HG02623 (cell line): ENCODE measurements around the gene SCAMP1.
"Not testable (repeated sequence)": the region's sequence is repeated elsewhere in the genome, so short reads cannot be mapped to it uniquely, and the experiment has no call there.

Experiments
- ATAC-seq: cut with Tn5 transposase; IDR thresholded peaks from one replicate; pipeline ENCODE4 v1.9.1; 2021; ENCODE audit warnings: moderate library complexity; ENCODE audit not compliant: unreplicated experiment

SCAMP1 gene

DNA sequence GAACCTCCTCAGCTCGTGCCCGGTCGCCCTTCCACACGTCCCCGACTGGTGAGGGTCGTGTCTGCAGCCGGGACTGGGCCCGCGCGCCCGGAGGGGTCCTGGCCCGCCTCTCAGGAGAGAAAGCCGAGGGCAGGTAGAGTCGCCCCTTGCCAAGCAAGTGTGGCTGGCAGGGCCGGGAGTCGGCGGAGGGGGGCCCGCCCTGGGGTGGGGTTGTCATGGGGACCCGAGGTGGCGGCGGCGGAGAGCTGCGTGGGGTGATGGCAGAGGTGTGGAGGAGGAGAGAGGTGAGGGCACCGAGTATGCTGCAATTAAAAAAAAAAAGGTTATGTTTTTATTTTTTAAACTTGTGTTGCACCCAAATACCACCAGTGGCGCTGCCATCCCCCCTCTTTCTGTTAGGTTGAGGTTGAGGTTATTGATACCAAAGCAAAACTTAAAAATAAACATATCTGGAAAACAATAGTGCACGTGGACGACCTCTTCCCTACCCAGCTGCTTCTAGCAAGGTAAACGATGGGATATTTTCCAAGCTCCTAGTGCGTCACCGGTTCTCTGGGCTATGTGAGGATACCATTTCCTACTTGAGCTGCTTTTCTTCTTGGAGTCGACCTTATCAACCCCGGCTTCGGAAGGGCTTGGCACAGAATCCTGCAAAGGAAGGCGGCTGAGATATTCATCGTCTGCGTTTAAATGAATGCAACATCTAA, 660 bp downstream of the SCAMP1 start:
- peak; percentile 32 for ATAC-seq

GRCh38 chr5:78361631-78361993, 1.2 kb downstream of the SCAMP1 start:
- no peak for ATAC-seq

DNA sequence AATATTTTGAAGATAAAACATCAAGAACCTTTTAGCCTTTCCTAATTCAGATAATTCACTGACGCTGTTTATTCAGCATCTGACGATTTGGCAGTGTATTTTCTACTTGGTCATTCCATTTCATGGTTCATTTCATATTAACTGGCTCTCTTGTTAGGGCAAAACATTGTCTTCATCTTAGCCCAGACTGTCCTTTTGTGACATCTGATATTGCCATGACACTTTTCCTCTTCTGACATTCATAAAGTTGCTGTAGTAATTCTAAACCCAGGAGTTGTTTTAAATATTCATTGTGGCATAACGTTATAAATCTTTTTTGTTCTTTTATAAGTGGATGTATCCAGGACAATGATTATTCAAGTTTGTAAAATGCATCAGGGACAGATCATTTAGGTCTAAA, 1.8 kb downstream of the SCAMP1 start:
- ATAC-seq = no peak

- no peak for ATAC-seq
Measured at GRCh38 chr5:78364005-78364404, 3.6 kb downstream of the SCAMP1 start.

GRCh38 chr5:78367318-78367991, 7.0 kb downstream of the SCAMP1 start:
- ATAC-seq = no peak

- no peak for ATAC-seq
Measured at GRCh38 chr5:78369680-78370079, 9.3 kb downstream of the SCAMP1 start.

DNA sequence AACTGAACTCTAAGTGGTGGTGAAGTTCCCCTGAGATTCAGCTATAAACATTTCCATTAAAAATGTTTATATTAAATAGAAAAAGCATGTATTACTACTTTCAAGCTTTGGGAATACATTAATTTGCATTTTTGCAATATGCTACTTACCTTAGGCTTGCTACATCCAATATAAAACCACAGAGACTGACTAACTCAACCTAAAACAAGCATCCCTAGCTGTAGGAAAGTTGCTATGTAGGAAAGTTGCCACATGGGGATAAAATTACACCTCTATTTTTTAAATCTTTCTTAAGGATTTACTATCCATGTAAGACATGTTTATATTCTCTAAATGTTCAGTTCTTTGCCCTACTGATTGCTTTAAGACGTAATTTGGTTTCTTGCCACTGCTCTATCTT, 12.8 kb downstream of the SCAMP1 start:
- ATAC-seq = no peak

GRCh38 chr5:78376315-78376714, 15.9 kb downstream of the SCAMP1 start:
- ATAC-seq = no peak

DNA sequence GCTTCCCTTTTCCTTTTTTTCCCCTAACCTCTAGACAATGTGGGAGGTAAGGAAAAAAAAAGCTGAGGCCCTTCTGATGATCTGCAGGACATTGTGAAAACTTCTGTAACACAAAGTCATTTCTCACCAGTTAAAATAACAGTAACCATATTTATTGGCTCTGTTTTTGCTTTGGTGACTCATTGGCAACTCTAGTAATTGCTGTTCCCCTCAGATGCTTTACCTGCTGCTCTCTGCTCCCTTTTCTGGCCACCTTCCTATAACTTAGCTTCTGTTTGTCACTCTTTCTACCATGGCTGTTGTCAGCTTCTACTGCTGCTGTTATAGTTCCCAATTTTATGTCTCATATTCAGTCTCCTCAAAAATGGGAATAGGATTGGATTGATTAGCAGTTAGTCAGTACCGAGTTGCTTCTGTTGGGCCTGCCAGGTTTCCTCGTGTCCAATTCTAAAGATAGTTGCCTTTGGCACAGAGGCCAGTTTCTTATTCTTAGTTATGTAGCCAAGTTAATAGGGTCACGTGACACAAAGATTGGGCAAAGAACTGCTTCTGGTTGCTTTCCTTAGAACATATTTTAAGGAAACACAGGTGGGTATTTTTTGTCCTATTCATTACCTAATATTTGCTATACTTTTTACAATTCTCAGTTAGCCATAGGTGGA, 16.8 kb downstream of the SCAMP1 start:
- no peak for ATAC-seq

GRCh38 chr5:78377718-78378105, 17.3 kb downstream of the SCAMP1 start:
- ATAC-seq = no peak

DNA sequence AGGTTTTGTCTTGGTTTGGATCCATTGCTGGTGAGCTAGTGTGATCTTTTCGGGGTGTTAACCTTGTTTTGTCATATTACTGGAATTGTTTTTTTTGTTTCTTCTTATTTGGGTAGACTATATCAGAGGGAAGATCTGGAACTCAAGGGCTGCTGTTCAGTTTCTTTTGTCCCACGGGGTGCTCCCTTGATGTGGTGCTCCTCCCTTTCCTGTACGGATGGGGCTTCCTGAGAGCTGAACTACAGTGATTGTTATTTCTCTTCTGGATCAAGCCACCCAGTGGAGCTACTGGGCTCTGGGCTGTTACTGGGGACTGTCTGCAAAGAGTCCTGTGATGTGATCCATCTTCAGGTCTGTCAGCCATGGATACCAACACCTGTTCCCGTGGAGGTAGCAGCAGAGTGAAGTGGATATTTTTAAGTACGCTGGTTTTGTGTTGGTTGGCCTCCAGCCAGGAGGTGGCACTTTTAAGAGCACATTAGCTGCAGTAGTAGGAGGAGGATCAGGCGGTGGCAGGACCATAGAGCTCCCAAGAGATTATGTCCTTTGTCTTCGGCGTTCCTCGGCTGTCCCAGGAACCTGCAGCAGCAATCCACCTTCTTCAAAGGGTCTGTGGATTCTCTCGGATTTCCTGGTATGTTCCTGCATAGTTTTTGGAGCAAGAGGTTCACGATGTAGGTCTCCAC, 27.2 kb downstream of the SCAMP1 start:
- no peak for ATAC-seq

DNA sequence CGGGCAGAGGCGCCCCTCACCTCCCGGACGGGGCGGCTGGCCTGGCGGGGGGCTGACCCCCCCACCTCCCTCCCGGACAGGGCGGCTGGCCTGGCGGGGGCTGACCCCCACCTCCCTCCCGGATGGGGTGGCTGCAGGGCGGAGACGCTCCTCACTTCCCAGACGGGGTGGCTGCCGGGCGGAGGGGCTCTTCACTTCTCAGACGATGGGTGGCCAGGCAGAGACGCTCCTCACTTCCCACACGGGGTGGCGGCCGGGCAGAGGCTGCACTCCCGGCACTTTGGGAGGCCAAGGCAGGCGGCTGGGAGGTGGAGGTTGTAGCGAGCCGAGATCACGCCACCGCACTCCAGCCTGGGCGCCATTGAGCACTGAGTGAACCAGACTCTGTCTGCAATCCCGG, 30.9 kb downstream of the SCAMP1 start:
- not testable (repeated sequence) for ATAC-seq

DNA sequence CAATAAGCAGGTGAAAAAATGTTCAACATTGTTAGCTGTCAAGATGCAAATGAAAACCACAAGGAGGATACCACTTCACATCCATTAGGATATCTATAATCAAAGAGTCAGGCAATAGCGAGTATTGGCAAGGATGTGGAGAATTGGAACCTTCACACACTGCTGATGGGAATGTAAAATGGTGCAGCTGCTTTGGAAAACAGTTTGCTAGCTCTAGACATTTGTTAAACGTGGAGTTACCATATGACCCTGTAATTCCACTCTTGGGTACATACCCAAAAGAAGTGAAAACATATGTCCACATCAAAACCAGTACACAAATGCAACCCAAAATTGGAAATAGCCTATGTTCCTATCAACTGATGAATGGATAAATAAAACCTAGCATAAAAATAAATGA, 37.4 kb downstream of the SCAMP1 start:
- no peak for ATAC-seq

DNA sequence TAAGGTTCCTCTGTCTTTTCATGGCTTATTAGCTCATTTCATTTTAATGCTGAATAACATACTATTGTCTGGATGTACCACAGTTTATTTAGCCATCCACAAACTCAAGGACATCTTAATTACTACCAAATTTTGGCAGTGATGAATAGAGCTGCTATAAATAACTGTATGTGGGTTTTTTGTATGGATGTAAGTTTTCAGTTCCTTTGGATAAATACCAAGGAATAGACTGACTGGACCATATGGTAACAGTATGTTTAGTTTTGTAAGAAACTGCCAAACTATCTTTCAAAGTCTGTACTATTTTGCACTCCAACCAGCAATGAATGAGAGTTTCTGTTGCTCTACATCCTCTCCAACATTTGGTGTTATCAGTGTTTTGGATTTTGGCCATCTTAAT, 38.7 kb downstream of the SCAMP1 start:
- no peak for ATAC-seq

- no peak for ATAC-seq
Measured at GRCh38 chr5:78404682-78405293, 44.4 kb downstream of the SCAMP1 start.

GRCh38 chr5:78405829-78406750, 45.7 kb downstream of the SCAMP1 start:
- ATAC-seq = no peak

- ATAC-seq = no peak
Measured at GRCh38 chr5:78407458-78407857, 47.0 kb downstream of the SCAMP1 start.

DNA sequence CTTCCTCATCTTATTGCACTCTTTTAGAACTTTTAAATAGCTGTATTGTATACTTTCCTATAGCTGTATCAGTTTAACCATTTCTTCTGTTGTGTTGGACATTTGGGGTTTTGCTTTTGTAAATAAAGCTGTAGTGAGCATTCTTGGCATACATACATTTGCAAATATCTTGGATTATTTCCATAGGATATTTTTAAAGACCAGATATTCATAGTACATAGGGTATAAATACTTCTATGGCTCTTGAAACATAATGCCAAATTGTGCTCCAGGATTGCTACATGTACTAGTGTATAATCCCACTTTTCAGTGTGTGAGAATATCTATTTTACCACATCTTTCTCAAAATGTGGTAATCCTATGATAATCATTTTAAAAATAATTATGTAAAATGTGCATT, 51.2 kb downstream of the SCAMP1 start:
- ATAC-seq = no peak

DNA sequence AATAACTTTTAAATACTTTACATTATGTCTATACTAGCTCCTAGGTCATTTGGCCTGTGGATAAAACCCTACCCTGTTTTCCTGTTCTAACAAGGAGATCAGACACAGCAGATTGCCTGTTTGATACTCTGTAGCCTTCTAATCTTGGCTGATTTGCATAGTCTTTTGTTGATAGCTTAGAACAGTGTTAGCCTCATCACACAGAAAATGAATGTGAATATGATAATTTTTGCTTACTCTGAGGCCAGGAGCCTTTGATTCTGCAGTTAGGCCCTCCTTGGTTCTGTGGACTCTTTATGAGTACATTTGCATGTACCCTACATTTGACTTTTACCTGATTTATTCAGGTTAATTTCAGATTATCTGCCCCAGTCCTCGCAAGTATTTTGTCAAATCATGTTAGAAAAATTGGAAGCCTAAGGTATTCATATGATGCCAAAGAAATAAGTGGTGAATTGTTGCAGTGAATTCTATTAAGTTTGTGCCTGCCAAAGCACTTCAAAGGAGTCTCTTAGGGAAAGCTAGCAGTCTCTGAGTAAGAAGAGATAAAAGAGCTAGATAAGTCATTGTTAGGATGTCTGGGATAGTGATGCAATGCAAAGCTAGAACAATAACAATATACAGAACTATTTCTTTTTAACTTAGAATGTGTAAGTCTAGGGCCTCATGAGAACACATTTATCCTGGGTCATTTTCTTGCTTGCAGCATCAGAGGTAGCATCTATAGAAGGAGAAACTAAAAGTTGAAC, 56.4 kb downstream of the SCAMP1 start:
- no peak for ATAC-seq

- ATAC-seq = no peak
Measured at GRCh38 chr5:78419396-78419795, 59.0 kb downstream of the SCAMP1 start.
